ENCODE measurements around the gene SMARCA2. TPM values are rescaled to one million over a fixed set of nuclear protein-coding genes. Genes with fewer than 3 reads are reported as not detected.

Gene SMARCA2
- total and polyA plus RNA-seq, 9 of the 15 experiments (the other 6 are each of a cell fraction or from before 2014, with no cell fraction given), result 8.0 to 34.8 (median 25.5) TPM

GRCh38 chr9:2116073-2116472 lies 100.9 kb downstream of the SMARCA2 start:
- Histone ChIP-seq H3K27ac (ENCODE audit: extremely low read depth, low read depth, low read length) (no peak overlapping the region), H3K4me1 (replicated peaks in 1 of 2; ENCODE audit: control insufficient read depth in 2 of 2, insufficient read depth in 2 of 2, low read length in 2 of 2) (no peaks in the 10 kb centered on the region), H3K27me3 (ENCODE audit: control insufficient read depth in 2 of 2, insufficient read depth in 2 of 2, low read length in 2 of 2) (no peaks in the 10 kb centered on the region), H3K4me2 (ENCODE audit: insufficient read depth, low read length) (no peak overlapping the region), H4K20me1 (replicated peaks; ENCODE audit: control insufficient read depth, insufficient read depth, low read length) (no peaks in the 10 kb centered on the region), H3K9me1 (ENCODE audit: control insufficient read depth, insufficient read depth, low read length) (no peaks in the 10 kb centered on the region), H3K4me3 (no peak overlapping the region), H3K9ac (ENCODE audit: insufficient read depth in 1 of 2, low read depth in 2 of 2, low read length in 2 of 2) (no peak overlapping the region), H2AFZ (ENCODE audit: low read depth, low read length) (no peak overlapping the region), H3K79me2 (ENCODE audit: control insufficient read depth, insufficient read depth, low read length) (no peaks in the 10 kb centered on the region), H3K36me3 (ENCODE audit: control insufficient read depth, insufficient read depth, low read length) (peaks cover 29% of the 10 kb centered on the region; the same call in 2 of the 3 replicates), H3K9me3 (replicated peaks; ENCODE audit: control insufficient read depth, insufficient read depth, low read depth, low read length) (no peaks in the 10 kb centered on the region)
- FAIRE-seq (no peak), DNase-seq (ENCODE audit: extremely low read depth in 1 of 4, low spot score in 3 of 4) (peak; percentile 5 to 10 (median 8)), ATAC-seq (peak; percentile 56; the same call in 2 of the 3 replicates)
- ChIA-PET POLR2A (interaction anchor here (0.8 to 1.0 kb wide), 2 partner anchors 17 to 75 kb away, joined by 3 read pairs; no protein-coding TSS in a partner anchor), CTCF (ENCODE audit: low intra/inter-chr PET ratio) (no interaction called here)
- WGBS (ENCODE audit: insufficient coverage, low coverage, missing lambda C conversion rate), result 87% methylated on average over 3 of the region's 3 CpGs
- in situ Hi-C loops (cut with MboI) (no loop called here), intact Hi-C loops (cut with micrococcal nuclease) (no loop called here)
- no TSS peak for BruUV-seq (replicated peaks)
- TF ChIP-seq RAD21 (CRISPR knock-in tag; conservative IDR thresholded peaks at IDR 0.05 in 1 of 2, IDR thresholded peaks at IDR 0.05 in 1 of 2) (0 out of 4 replicates have a peak, but pooled peaks of 1 of the 2 experiments have one; percentile 11), NFIX (CRISPR knock-in tag; IDR thresholded peaks at IDR 0.05; ENCODE audit: low read depth) (no peak), ZKSCAN1 (IDR thresholded peaks at IDR 0.05; ENCODE audit: low read depth, low read length) (no peak), CTCF (IDR thresholded peaks at IDR 0.05 in 2 of 3, conservative IDR thresholded peaks at IDR 0.05 in 1 of 3; ENCODE audit: insufficient read depth in 2 of 3, low read depth in 1 of 3, low read length in 3 of 3) (peak; percentile 9 to 46 (median 36); a peak in 4 of 6 replicates), PRPF4 (IDR thresholded peaks at IDR 0.05; ENCODE audit: insufficient read depth, low read depth, low read length, poor library complexity, severe bottlenecking) (no peak)

All from K562 (cell line).